ENCODE measurements around the gene SLF1.

Gene SLF1

DNA sequence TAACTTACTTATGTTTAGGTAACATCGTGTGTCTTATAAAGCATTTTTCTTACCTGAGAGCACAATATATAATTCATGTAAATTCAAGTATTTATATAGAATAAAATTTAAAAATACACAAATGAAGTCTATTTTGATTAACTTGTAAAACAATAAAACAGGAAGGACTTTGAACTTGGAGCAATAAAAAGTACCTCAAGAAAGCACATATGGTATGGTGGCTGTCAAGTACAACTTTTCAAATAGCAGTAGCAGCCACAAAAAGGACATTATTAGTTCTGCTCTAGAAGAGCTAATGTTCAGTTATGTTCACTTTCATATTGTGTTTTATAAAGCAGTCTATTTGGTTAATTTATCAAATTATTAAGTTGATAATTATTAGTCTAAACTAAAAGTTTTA, 31.4 kb downstream of the SLF1 start:
- H3K4me3 ChIP-seq (ENCODE audit: low read depth, low read length), result no peak overlapping the region
- TF ChIP-seq, protein P1, sequence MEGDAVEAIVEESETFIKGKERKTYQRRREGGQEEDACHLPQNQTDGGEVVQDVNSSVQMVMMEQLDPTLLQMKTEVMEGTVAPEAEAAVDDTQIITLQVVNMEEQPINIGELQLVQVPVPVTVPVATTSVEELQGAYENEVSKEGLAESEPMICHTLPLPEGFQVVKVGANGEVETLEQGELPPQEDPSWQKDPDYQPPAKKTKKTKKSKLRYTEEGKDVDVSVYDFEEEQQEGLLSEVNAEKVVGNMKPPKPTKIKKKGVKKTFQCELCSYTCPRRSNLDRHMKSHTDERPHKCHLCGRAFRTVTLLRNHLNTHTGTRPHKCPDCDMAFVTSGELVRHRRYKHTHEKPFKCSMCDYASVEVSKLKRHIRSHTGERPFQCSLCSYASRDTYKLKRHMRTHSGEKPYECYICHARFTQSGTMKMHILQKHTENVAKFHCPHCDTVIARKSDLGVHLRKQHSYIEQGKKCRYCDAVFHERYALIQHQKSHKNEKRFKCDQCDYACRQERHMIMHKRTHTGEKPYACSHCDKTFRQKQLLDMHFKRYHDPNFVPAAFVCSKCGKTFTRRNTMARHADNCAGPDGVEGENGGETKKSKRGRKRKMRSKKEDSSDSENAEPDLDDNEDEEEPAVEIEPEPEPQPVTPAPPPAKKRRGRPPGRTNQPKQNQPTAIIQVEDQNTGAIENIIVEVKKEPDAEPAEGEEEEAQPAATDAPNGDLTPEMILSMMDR (IDR thresholded peaks at IDR 0.05; ENCODE audit: low read depth, low read length, missing control alignments), result no peak
- DNase-seq (ENCODE audit: low read depth), result no peak
- in situ Hi-C loops (cut with HindIII; ENCODE audit: low sequenced_read_pairs), result no loop called here

DNA sequence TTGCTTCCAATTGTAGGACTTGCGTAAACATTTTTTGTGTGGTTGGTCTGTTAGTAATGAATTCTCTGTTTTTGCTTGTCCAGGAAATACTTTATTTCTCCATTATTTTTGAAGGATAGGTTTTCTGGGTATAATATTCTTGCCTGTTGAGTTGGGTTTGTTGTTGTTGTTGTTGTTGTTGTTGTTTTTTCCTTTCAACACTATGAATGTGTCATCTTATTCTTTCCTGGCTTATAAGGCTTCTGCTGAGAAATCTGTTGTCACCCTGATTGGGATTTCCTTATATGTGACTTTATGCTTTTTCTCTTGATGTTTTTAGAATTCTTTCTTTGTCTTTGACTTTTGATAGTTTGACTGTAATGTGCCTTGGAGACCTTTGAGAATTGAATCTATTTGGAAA, 39.8 kb downstream of the SLF1 start:
- DNase-seq (ENCODE audit: low read depth), result no peak
- TF ChIP-seq, protein P1 (IDR thresholded peaks at IDR 0.05; ENCODE audit: low read depth, low read length, missing control alignments), result no peak
- no peak overlapping the region for H3K4me3 ChIP-seq (ENCODE audit: low read depth, low read length)
- in situ Hi-C loops (cut with HindIII; ENCODE audit: low sequenced_read_pairs), result no loop called here

DNA sequence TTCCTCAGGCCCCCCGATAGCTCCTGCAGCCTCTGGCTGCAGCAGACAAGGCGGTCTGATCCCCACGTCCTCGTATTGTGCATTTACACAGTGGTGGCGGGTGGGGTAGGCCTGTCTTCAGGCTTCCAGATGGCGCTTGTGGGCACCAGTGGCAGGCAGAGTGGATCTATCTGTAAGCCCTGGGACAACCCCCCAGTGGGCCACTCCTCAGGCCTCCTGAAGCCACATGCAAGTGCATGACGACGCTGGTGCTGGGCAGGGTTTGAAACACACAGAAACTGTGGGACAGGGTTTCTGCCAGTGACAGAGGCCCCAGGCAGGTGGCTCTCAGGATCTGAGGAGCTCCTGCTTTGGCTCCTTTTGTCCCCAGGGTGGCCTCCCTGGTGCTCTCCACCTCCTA, 42.0 kb downstream of the SLF1 start:
- TF ChIP-seq, protein P1 (IDR thresholded peaks at IDR 0.05; ENCODE audit: low read depth, low read length, missing control alignments), result no peak

DNA sequence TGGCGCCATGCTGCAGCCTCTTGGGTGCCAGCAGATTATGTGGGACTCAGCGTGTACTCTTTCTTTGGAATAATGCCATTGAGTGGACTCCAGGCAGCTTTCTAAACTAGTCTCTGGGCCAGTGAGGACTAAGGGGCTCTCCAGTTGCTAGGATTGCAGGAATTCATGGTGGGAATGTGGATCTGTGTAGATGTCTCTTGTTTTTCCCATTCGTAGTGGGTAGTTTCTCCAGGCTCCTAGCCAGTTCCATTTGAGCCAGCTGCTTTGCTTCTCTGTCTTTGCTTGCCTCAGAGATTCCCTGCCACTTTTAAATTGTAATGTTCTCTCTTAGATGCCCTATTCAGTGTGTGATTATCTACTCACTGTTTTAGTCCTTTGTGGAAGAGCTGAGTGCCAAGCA, 42.6 kb downstream of the SLF1 start:
- TF ChIP-seq, protein P1 (IDR thresholded peaks at IDR 0.05; ENCODE audit: low read depth, low read length, missing control alignments), result no peak
- in situ Hi-C loops (cut with HindIII; ENCODE audit: low sequenced_read_pairs), result no loop called here
- H3K4me3 ChIP-seq (ENCODE audit: low read depth, low read length), result no peak overlapping the region
- no peak for DNase-seq (ENCODE audit: low read depth)

More for the DNA sequence above, 42.0 kb downstream of the SLF1 start:
- DNase-seq (ENCODE audit: low read depth), result no peak
- in situ Hi-C loops (cut with HindIII; ENCODE audit: low sequenced_read_pairs), result no loop called here
- H3K4me3 ChIP-seq (ENCODE audit: low read depth, low read length), result no peak overlapping the region

DNA sequence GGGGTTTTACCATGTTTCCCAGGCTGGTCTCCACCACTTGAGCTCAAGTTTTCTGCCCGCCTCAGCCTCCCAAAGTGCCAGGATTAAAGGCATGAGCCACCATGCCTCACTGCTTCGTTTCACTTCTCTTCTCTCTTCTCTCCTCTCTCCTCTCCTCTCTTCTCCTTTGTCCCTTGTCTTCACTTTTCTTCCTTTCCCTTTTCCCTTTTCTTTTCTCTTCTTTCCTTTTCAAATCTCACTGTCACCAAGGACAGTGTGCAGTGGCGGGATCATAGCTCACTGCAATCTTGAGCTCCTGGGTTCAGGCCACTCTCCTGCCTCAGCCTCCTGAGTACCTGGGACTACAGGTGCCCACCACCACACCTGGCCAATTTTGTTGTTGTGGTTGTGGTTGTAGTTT, 49.5 kb downstream of the SLF1 start:
- TF ChIP-seq, protein P1 (IDR thresholded peaks at IDR 0.05; ENCODE audit: low read depth, low read length, missing control alignments), result no peak
- no peak for DNase-seq (ENCODE audit: low read depth)
- in situ Hi-C loops (cut with HindIII; ENCODE audit: low sequenced_read_pairs), result no loop called here
- H3K4me3 ChIP-seq (ENCODE audit: low read depth, low read length), result no peak overlapping the region

DNA sequence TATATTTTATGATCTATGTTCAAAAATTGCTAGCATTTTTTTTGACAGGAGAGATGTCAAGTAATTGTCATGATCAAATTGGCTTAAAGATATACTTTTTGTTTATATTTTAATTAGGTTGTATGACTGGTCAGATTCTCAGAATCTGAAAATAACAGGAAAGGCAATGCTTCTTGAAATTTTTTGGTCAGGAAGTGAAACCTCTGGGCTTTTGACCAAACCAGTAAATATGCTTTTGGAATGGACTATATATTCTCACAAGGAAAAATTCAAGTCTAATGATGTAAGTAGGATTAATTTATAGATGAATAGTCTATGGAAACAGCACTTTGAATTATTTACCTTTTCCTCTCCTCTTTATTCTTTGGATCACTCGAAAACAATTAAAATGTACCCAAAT, 52.3 kb downstream of the SLF1 start:
- TF ChIP-seq, protein P1 (IDR thresholded peaks at IDR 0.05; ENCODE audit: low read depth, low read length, missing control alignments), result no peak
- DNase-seq (ENCODE audit: low read depth), result peak; percentile 26
- no peak overlapping the region for H3K4me3 ChIP-seq (ENCODE audit: low read depth, low read length)

DNA sequence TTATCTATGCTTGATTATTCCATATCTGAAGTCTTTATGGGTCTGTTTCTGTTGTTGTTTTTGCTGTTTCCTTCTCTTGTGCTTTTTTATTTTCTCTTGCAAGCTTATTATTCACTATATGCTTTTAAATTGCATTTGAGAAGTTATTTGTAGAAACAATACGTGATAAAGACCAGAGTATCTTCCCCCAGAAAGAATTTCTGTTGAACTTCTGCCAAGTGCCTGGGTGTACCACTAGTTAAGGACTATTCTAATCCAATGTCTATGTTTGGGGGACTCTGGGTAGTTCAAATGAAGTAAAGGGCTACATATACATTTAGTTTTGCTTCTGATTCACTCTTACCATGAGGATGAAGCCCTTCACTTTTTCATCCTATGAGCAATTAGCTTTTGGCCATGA, 54.3 kb downstream of the SLF1 start:
- in situ Hi-C loops (cut with HindIII; ENCODE audit: low sequenced_read_pairs), result no loop called here
- TF ChIP-seq, protein P1 (IDR thresholded peaks at IDR 0.05; ENCODE audit: low read depth, low read length, missing control alignments), result no peak
- DNase-seq (ENCODE audit: low read depth), result no peak
- H3K4me3 ChIP-seq (ENCODE audit: low read depth, low read length), result no peak overlapping the region

More for the DNA sequence above, 52.3 kb downstream of the SLF1 start:
- in situ Hi-C loops (cut with HindIII; ENCODE audit: low sequenced_read_pairs), result no loop called here

Data from astrocyte of the cerebellum (primary cell).